A673 (cell line): ENCODE results near the gene RAPGEF4. TPM values are rescaled to one million over a fixed set of nuclear protein-coding genes. Genes with fewer than 3 reads are reported as not detected.

Experiments
- BruUV-seq: library from RNA; stranded (reverse); fragments of 400-500 nt; replicated peaks from 2 replicates; lab custom pipeline; 2021; lab: Mats Ljungman, UMichigan
- CTCF ChIA-PET: fragments of 300-600 bp; sonication (Branson Sonifier 250); formaldehyde crosslinking; loops from one replicate; lab custom pipeline; 2022; ENCODE audit warnings: antibody characterized with exemption; lab: Charles Lee
- POLR2A ChIA-PET: fragments of 300-600 bp; sonication (Branson Sonifier 250); formaldehyde crosslinking; loops from one replicate; lab custom pipeline; 2022; ENCODE audit warnings: antibody characterized with exemption; ENCODE audit not compliant: low non-redundant PET; lab: Charles Lee
- DNase-seq: peaks from one replicate; pipeline ENCODE4 v3.0.0-alpha.2; 2015; ENCODE audit warnings: low spot score
- H3K27ac ChIP-seq: fragments of 200-600 bp; sonication (generic); 2 replicates; pipeline ENCODE4 v1.5.1; 2016; ENCODE audit warnings: mixed run types, low read depth, mild to moderate bottlenecking, mixed read lengths, antibody characterized with exemption, low read length; ENCODE audit not compliant: poor library complexity, severe bottlenecking
- H3K27me3 ChIP-seq: fragments of 200-600 bp; sonication (generic); replicated peaks from 2 replicates; pipeline ENCODE4 v1.6.1; 2017; ENCODE audit warnings: mixed run types, low read depth, mild to moderate bottlenecking, mixed read lengths, antibody characterized with exemption, low read length; ENCODE audit not compliant: insufficient read depth, poor library complexity
- H3K36me3 ChIP-seq: fragments of 200-600 bp; sonication (generic); 2 replicates; pipeline ENCODE4 v1.6.1; 2016; ENCODE audit warnings: mixed run types, mild to moderate bottlenecking, mixed read lengths, antibody characterized with exemption, low read length; ENCODE audit not compliant: insufficient read depth, poor library complexity, severe bottlenecking
- H3K4me1 ChIP-seq: fragments of 200-600 bp; sonication (generic); 2 replicates; pipeline ENCODE4 v1.6.1; 2017; ENCODE audit warnings: mixed run types, mild to moderate bottlenecking, mixed read lengths, antibody characterized with exemption, low read length; ENCODE audit not compliant: insufficient read depth, poor library complexity, severe bottlenecking
- H3K4me3 ChIP-seq: fragments of 200-600 bp; sonication (generic); 2 replicates; pipeline ENCODE4 v1.5.1; 2016; ENCODE audit warnings: low read depth, mixed run types, mild to moderate bottlenecking, mixed read lengths, low read length; ENCODE audit not compliant: poor library complexity, severe bottlenecking
- H3K9me3 ChIP-seq: fragments of 200-600 bp; sonication (generic); 2 replicates; pipeline ENCODE4 v1.6.1; 2016; ENCODE audit warnings: mixed run types, low read depth, mild to moderate bottlenecking, mixed read lengths, antibody characterized with exemption, low read length; ENCODE audit not compliant: poor library complexity, severe bottlenecking
- CTCF ChIP-seq: fragments of 300-800, 200-600 bp; sonication (generic); conservative IDR thresholded peaks from 2 replicates; pipeline ENCODE4 v1.5.1; 2017; ENCODE audit warnings: low read depth, mild to moderate bottlenecking, antibody characterized with exemption, low read length, moderate library complexity, mixed read lengths
- EZH2 ChIP-seq: fragments of 200-600 bp; sonication (generic); IDR thresholded peaks from 2 replicates; pipeline ENCODE4 v1.6.1; 2017; ENCODE audit warnings: borderline replicate concordance, low read depth, mild to moderate bottlenecking, mixed read lengths, antibody characterized with exemption, low read length; ENCODE audit not compliant: poor library complexity, severe bottlenecking
- intact Hi-C: fragments of 100-400 bp; cut with micrococcal nuclease; formaldehyde crosslinking; loops from one replicate; pipeline ENCODE4 v1.10.0; 2022; ENCODE audit not compliant: unreplicated experiment
- total RNA-seq: library from RNA; stranded (reverse); gene quantifications from 2 replicates; pipeline ENCODE4 v1.2.3, GENCODE V29; 2021

Gene RAPGEF4
- total RNA-seq, 1 experiment from 2014 or later = 0.26 TPM

GRCh38 chr2:172965433-172966212, 230.0 kb downstream of the RAPGEF4 start:
- POLR2A ChIA-PET = no interaction called here
- no TSS peak for BruUV-seq
- DNase-seq = no peak
- Histone ChIP-seq H3K4me3 (no peak overlapping the region), H3K27ac (no peak overlapping the region), H3K27me3 (no peaks in the 10 kb centered on the region), H3K4me1 (no peaks in the 10 kb centered on the region), H3K9me3 (no peaks in the 10 kb centered on the region), H3K36me3 (no peaks in the 10 kb centered on the region)
- TF ChIP-seq CTCF = no peak
- no peak for TF ChIP-seq EZH2
- intact Hi-C loops = no loop called here
- CTCF ChIA-PET = no interaction called here

- no TSS peak for BruUV-seq
- Histone ChIP-seq H3K36me3 (no peaks in the 10 kb centered on the region), H3K27me3 (no peaks in the 10 kb centered on the region), H3K9me3 (no peaks in the 10 kb centered on the region), H3K4me3 (no peak overlapping the region), H3K27ac (no peak overlapping the region), H3K4me1 (no peaks in the 10 kb centered on the region)
- CTCF ChIA-PET = no interaction called here
- POLR2A ChIA-PET = no interaction called here
- no peak for DNase-seq
- intact Hi-C loops = no loop called here
- TF ChIP-seq CTCF (no peak), EZH2 (no peak)
These were observed 231.7 kb downstream of the RAPGEF4 start for GRCh38 chr2:172967036-172967982.

GRCh38 chr2:172968061-172968469, 232.4 kb downstream of the RAPGEF4 start:
- CTCF ChIA-PET = no interaction called here
- intact Hi-C loops = no loop called here
- DNase-seq = no peak

More at GRCh38 chr2:172968061-172968469, 232.4 kb downstream of the RAPGEF4 start:
- Histone ChIP-seq H3K27me3 (no peaks in the 10 kb centered on the region), H3K9me3 (no peaks in the 10 kb centered on the region), H3K36me3 (no peaks in the 10 kb centered on the region), H3K4me1 (no peaks in the 10 kb centered on the region), H3K27ac (no peak overlapping the region), H3K4me3 (no peak overlapping the region)
- no peak for TF ChIP-seq EZH2
- TF ChIP-seq CTCF = no peak
- POLR2A ChIA-PET = no interaction called here
- no TSS peak for BruUV-seq
